Hippocampal formation (tissue), 2 donors: Measurements from ENCODE around the gene SESTD1.
"Not testable (repeated sequence)": the region's sequence is repeated elsewhere in the genome, so short reads cannot be mapped to it uniquely, and the experiment has no call there.

Experiments
- DNase-seq, 2 donors: peaks; one replicate each; lab custom pipeline; 2025; lab: John Stamatoyannopoulos, UW

The SESTD1 gene

DNA sequence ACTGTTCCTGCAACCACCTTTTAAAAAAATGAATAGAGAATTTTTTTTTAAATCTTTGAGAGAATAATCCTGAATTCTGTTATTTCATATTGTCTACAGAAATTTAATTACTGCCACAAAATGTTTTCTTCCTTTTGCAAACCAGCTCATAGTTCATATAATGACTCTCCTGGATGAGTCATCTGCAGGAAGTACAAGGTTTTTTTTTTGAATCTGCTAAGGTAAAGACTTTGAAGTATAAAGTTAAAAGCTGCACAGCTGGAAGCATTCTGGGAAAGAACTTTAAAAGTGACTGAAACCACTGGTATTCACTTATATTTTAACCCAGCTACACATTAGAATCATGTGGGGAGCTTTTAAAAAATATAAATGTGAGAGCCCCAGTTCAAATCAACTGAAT, 25.4 kb downstream of the SESTD1 start:
- no peak for DNase-seq

DNA sequence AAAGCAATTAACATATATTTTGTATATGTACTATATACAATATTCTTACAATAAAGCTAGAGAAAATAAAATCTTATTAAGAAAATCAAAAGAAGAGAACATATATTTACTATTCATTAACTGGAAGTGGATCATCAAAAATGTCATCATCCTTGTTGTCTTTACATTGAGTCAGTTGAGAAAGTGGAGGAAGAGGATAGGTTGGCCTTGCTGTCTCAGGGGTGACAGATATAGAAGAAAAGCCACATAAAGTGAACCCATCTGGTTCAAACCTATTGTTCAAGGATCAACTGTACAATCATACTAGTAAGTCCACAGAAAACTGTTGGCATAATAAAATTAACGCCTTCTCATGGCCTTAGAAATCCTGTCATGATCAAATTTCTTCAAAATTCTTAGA, 26.6 kb downstream of the SESTD1 start:
- no peak for DNase-seq

DNA sequence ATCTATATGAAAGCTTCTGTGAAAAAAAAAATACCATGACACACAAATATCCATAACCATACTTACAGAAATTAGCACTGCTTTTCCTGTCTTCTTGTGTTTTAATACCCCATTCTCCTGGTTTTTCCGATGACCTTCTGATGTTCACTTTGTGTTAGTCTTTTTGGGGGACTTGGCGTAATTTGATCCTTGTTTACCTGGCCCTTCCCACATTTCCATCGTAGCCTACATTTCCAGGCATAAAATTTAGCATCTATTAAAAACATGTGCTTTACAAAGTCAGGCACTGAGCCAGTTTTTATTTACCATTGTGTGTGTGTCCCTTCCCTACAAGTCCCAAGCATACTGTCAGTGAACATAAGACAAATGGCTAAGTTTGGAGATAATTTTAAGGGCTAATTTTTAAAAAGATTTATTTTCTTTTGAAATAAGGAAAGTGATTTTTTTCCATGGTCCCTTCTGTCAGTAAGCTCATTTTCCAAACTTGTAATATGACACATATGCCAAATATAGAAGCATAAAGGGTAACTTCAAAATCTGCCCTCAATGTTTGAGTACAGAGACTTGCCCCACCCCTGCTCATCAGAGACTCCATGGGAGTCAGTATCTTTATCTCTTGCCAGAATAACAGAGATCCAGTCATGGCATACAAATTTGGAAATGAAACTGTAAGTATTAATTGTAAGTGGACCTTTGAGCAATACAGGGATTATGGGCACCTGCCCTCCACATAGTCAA, 27.3 kb downstream of the SESTD1 start:
- no peak for DNase-seq

DNA sequence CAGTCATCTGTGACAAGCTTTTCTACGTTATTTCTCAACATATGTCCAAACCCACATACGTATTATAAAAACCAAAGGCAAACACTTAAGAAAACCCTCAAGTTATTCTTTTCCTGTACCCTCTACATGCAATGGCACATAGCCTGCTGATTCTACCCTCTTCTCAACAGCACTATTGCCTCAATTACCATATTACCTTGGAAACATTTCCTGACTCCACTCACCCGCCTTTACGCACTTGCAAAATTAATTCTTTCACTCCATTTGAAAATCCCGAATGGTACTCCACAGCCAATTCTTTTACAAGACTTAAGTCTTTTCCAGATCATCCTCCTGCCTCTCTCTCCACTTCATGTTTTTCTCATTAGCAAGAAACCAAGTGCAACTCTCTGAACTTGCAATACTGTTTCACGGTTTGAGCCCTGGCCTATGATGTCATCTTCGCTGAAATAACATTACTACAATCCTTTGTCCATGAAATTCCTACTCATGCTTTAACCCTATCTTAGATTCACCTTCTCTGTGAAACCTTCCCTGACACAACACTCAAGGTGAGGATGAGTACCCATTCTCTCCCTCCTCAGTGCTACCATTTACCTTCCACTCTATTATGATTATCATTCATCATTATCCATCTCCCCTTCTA, 29.0 kb downstream of the SESTD1 start:
- DNase-seq = no peak

DNA sequence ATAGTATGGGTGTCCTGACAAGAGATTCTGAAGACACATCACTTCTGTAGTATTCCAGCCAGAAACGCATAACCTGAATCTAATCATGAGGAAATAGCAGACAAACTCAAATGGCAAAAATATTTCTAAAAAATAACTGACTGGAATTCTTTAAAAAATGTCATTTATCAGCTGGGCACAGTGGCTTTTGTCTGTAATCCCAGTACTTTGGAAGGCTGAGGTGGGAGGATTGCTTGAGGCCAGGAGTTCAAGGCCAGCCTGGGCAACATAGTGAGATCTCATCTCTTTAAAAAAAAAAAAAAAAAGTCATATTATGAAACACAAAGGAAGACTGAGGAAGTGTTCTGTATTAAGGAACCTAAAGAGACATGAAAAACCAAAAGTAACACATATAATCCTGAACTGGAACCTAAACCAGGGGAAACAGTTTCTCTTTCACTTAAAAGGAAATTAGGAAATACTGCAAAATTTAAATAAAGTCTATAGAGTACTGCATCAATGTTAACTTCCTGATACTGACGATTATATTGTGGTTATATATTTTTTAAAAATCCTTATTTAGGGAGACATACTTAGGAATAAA, 29.9 kb downstream of the SESTD1 start:
- no peak for DNase-seq

DNA sequence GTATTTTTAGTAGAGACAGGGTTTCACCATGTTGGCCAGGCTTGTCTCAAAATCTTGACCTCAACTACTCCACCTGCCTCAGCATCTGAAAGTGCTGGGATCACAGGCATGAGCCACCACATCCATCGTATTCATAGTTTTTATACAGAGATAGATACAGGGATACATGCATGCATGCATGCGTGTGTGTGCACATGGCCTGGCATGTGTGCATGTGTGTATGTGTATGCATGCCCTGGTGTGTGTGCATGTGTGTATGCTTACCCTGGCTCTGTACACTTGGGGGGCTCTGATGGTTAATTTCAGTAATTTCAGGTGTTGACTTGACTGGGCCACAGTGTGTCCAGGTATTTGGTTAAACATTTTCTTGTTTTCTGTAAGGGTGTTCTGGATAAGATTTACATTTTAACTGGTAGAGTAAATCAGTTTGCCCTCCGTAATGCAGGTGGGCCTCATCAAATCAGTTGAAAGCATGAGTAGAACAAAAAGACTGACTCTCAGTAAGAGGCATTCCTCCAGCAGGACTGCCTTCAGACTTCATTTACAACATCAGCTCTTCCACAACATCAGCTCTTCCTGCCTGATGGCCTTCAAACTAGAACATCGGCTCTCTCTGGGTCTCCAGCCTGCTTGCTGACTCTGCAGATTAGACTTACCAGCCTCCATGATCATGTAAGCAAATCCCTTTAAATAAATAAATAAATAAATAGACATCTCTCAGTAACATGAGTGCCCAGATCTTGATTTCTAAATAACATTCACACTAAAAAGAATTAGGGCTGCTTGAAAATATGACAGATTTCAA, 30.8 kb downstream of the SESTD1 start:
- DNase-seq = no peak

DNA sequence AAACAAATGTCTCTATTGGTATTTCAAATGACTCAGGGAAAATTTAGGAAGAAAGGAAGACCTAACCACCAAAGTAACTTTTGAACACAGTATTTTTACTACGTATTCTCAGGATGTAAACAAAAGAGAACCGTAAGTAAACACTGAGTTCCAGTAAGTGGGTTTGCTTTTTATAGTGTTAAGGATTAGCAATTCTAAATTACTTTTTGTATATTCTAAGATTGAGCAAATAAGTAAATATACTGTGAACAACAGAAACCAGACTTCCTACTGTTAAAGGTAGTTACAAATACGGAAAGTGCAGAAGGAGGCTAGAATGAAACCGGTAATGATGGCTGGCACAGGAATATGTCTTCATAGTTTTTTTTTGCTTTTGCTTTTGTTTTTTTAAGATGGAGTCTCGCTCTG, 31.5 kb downstream of the SESTD1 start:
- DNase-seq = no peak

DNA sequence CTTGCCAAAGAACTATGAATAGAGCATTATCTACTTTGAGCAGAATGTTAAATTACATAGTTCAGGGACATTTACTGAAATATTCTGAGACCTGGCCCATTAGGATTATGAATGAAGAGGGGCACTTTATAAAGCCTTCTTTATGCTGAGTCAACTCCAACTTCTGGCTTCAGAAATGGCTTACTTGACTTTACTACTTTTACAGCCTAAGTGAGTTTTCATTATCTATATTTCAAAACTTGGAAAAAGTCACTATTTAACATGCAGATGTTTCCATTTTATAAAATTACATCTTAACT, 37.7 kb downstream of the SESTD1 start:
- no peak for DNase-seq

DNA sequence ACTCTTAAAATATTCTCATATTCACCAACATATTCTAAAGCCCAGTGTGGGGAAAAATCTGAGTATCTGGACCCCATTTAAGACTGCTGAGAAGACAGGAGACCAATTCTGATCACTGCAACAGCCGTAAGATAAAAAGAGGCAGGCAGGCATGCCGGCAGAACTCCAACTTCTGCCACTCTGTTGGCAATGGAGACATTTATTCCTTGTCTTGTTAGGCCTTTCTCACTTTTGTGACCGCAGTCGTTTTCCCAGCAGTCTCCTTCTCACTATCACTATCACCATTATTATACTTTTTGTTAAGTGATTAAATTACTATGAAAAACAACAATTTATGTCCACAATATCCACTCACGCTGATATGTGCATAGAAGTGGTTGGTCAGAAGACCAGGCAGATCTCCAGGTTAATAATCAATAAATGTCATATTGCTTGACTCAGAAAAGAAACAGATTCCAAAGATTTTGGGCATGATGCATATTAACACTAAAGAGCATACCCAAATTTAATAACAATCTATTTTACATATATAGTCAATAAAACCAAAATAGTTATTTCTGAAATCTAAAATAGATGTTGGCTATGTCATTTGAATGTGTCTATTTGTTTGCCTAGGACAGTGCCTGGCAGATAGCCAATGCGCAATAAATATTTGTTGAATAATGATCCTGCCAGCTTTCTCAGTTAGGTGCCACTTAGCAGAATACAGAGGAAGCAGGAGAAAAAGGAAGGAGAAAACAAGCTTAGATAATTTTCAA, 38.2 kb downstream of the SESTD1 start:
- peak; percentile 28 to 48 for DNase-seq

DNA sequence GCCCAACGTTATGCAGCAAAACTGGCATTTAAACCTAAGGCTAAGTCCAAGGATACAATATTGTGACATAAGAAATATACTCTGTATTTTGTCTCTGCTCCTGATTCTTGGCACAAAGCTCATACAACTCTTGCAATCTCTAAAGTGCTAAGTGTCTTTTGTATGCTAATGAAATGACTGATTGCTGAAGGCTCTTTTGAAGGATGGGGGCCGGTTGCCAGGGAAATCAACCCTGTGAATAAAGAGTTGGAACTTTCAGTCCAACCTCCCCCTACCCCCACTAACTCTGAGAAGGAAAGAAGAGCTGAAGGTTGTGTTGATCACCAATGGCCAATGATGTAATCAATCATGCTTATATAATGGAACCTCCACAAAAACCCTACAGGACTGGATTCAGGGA, 40.3 kb downstream of the SESTD1 start:
- DNase-seq = no peak

DNA sequence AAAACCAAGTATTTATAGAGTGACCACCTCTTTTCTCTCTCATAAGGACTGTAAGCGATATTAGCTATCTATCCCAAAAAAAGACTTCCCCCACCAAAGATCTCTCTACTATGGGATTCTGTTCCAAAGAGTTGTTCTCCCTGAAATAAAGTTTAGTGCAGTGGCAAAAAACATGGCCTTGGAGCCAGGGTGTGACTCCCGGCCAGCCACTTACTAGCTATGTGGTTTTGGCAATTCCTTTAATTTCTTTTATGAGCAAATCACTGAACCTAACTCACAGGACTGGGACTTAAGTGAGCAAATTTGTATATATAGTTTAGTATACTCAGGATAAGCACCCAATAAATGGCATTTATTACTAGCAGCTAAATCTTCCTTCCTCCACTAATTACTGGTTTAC, 42.6 kb downstream of the SESTD1 start:
- DNase-seq = no peak

DNA sequence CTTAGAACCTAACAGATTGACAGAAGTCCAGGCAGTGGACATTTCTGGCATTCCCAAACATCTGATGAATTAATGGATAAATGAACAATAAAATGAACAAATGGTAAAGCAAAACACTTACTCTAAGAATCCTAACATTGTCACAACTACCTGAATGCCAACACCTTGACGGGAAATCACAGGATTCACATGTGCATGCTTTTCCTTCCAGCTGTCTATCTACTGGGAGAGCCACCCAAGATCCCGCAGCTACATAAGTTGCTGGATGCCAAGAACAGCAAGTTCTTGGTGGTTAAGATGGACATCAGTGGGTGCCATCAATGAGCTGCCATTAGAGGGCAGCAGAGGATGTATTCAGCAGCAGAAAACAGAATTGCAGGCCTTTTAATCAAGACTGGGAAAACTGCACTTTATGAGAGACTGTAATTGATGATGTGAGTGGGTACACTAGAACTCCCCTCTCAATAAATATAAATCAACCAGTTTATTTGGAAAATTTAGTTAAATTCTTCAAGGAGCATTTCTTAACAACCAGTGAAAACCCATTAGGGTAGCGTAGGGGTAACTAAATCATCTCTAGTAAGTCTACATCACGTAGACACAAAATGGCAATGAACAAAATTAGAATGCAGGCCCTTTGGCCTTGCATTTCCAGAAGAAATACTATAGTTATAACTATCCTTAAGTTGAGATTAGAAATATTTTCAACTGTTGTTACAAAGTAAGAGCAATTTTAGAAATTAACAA, 45.6 kb downstream of the SESTD1 start:
- peak; percentile 64 to 87 for DNase-seq

DNA sequence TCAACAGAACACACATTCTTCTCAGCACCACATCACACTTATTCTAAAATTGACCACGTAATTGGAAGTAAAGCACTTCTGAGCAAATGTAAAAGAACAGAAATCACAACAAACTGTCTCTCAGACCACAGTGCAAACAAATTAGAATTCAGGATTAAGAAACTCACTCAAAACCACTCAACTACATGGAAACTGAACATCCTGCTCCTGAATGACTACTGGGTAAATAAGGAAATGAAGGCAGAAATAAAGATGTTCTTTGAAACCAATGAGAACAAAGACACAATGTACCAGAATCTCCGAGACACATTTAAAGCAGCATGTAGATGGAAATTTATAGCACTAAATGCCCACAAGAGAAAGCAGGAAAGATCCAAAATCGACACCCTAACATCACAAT, 50.0 kb downstream of the SESTD1 start:
- DNase-seq = not testable (repeated sequence)

DNA sequence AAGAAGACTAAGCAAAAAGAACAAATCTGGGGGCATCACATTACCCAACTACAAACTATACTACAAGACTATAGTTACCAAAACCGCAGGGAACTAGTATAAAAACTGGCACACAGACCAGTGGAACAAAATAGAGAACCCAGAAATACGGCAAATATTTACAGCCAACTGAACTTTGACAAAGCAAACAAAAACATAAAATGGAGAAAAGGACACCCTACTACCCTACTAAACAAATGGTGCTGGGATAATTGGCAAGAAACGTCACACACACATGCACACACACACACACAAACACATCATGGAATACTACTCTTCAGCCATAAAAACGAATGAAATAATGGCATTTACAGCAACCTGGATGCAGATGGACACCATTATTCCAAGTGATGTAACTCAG, 53.3 kb downstream of the SESTD1 start:
- no peak for DNase-seq

DNA sequence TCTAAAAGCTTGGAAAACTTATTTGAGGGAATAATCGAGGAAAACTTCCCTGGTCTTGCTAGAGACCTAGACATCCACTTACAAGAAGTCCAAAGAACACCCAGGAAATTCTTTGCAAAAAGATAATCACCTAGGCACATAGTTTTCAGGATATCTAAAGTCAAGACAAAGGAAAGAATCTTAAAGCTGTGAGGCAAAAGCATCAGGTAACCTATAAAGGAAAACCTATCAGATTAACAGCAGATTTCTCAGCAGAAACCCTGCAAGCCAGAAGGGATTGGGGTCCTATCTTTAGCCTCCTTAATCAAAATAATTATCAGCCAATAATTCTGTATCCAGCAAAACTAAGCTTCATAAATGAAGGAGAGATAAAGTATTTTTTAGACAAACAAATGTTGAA, 56.4 kb downstream of the SESTD1 start:
- not testable (repeated sequence) for DNase-seq

DNA sequence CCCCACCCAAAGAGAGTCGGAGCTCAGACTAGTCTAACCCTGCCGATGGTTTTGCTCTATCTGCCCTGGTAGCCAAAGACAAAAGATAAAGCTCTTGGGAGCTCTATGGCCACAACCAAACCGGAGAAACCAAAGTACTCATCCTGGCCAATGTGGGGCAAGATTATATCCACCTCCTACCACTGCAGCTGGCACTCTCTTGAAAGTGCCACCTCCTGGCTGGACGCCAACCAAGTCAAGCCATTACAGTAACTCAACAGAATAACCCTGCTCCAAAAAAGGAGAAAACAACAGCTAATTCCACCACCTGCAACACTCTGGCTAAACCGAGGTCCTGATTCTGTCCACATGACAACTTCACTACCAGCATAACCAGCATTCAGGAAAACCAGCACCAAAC, 57.6 kb downstream of the SESTD1 start:
- no peak for DNase-seq

DNA sequence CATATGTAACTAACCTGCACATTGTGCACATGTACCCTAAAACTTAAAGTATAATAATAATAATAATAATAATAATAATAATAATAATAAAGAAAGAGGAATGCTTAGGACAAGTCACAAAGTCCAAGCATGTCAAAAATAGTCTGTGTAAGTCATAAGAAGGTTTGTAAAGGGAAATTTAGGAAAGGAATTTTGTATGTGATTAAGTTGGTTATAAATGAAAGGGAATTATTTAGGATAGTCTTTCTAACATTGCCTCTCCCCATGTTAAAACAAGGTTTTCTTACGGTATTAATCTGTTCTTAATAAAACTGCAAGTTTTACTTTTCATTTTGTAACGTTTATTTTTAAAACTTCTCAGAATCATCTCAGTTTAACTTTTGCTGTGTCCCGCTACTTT, 62.8 kb downstream of the SESTD1 start:
- DNase-seq = no peak

DNA sequence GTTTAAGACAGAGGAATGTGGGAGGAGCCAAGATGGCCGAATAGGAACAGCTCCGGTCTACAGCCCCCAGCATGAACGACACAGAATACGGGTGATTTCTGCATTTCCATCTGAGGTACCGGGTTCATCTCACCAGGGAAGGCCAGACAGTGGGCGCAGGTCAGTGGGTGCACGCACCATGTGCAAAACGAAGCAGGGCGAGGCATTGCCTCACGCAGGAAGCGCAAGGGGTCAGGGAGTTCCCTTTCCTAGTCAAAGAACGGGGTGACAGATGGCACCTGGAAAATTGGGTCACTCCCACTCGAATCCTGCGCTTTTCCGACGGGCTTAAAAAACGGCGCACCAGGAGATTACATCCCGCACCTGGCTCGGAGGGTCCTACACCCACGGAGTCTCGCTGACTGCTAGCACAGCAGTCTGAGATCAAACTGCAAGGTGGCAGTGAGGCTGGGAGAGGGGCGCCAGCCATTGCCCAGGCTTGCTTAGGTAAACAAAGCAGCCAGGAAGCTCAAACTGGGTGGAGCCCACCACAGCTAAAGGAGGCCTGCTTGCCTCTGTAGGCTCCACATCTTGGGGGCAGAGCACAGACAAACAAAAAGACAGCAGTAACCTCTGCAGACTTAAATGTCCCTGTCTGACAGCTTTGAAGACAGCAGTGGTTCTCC, 68.6 kb downstream of the SESTD1 start:
- not testable (repeated sequence) for DNase-seq

DNA sequence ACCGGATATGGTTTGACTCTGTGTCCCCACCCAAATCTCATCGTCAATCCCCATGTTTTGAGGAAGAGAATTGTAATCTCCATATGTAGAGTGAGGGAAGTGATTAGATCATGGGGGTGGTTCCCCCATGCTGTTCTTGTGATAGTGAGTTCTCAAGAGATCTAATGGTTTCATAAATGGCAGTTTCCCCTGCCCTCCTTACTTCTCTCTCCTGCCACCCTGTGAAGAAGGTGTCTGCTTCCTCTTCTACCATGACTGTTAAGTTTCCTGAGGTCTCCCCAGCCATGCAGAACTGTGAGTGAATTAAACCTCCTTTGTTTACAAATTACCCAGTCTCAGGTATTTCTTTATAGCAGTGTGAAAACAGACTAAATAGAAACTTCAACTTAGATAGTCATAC, 69.5 kb downstream of the SESTD1 start:
- no peak for DNase-seq

DNA sequence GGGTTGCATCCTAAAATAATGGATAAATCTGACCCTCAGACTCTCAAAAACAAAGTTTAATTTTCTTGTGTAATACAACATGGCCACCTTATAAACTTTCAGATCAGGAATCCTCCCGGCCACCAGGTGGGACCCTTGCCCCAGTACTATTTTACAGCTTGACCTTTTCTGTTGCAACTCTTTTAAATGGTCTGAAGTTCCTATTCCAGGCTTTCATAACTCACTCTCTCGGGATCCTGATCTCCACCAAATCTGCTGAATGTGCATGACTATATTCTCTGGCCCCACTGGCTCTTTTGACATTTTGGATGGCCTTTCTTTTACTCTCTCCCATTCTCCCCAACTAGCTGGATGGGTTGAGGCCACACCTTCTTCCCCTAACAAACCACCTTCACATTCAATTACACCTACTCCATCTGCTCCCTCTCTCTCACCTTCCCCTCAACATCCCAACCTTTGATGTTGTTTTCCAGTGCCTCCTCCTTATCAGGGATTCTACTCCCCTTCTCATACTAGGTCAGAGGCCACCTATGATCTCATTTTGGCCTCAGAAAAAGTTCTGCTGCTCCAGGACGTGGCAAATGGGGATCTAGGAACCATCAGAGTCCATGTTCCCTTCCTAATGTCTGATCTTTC, 70.8 kb downstream of the SESTD1 start:
- no peak for DNase-seq
